GM23338 (cell line): ENCODE measurements around the gene DCT. TPM values are rescaled to one million over a fixed set of nuclear protein-coding genes. Genes with fewer than 3 reads are reported as not detected.

Experiments
- ATAC-seq: fragments of 200-7000 bp; cut with Tn5 transposase; 3 replicates; pipeline ENCODE4 v1.9.1; 2020
- DNase-seq: peaks from one replicate; pipeline ENCODE4 v3.0.0-alpha.2; 2015; ENCODE audit warnings: low spot score
- H2AFZ ChIP-seq: fragments of 200-600 bp; sonication (generic); 2 replicates; pipeline ENCODE4 v1.8.0; 2016; ENCODE audit warnings: antibody characterized with exemption, mild to moderate bottlenecking, moderate library complexity
- H3F3A ChIP-seq: fragments of 200-600 bp; sonication (generic); replicated peaks from 2 replicates; pipeline ENCODE4 v1.8.0; 2017; ENCODE audit warnings: antibody characterized with exemption, mixed run types, low read depth
- H3K27ac ChIP-seq: fragments of 200-600 bp; sonication (generic); 2 replicates; pipeline ENCODE4 v1.6.1; 2016; ENCODE audit warnings: low read depth
- H3K27me3 ChIP-seq: fragments of 200-600 bp; sonication (generic); 2 replicates; pipeline ENCODE4 v1.8.0; 2016; ENCODE audit warnings: mild to moderate bottlenecking, mixed run types, moderate library complexity; ENCODE audit not compliant: insufficient read depth
- H3K36me3 ChIP-seq: fragments of 200-600 bp; sonication (generic); 2 replicates; pipeline ENCODE4 v1.8.0; 2016; ENCODE audit warnings: mild to moderate bottlenecking; ENCODE audit not compliant: insufficient read depth
- H3K4me1 ChIP-seq: fragments of 200-600 bp; sonication (generic); 2 replicates; pipeline ENCODE4 v1.8.0; 2016; ENCODE audit warnings: mild to moderate bottlenecking, moderate library complexity; ENCODE audit not compliant: insufficient read depth
- H3K4me2 ChIP-seq: fragments of 200-600 bp; sonication (generic); 2 replicates; pipeline ENCODE4 v1.7.1; 2017; ENCODE audit warnings: mixed run types
- H3K4me3 ChIP-seq: fragments of 200-600 bp; sonication (generic); 2 replicates; pipeline ENCODE4 v1.6.1; 2016; ENCODE audit warnings: mixed run types
- H3K79me2 ChIP-seq: fragments of 200-600 bp; sonication (generic); replicated peaks from 2 replicates; pipeline ENCODE4 v1.8.0; 2017; ENCODE audit warnings: mild to moderate bottlenecking; ENCODE audit not compliant: insufficient read depth
- H3K9me2 ChIP-seq: fragments of 200-600 bp; sonication (generic); 2 replicates; pipeline ENCODE4 v1.8.0; 2017; ENCODE audit not compliant: insufficient read depth
- H4K20me1 ChIP-seq: fragments of 200-600 bp; sonication (generic); replicated peaks from 2 replicates; pipeline ENCODE4 v1.8.0; 2017; ENCODE audit warnings: mild to moderate bottlenecking; ENCODE audit not compliant: insufficient read depth
- H3K27ac Mint-ChIP-seq: 2 replicates; pipeline ENCODE4 v1.8.0; 2020; ENCODE audit warnings: inconsistent platforms, mild to moderate bottlenecking, moderate library complexity, mixed read lengths
- H3K27me3 Mint-ChIP-seq: 3 replicates; pipeline ENCODE4 v1.8.0; 2022; ENCODE audit warnings: low read depth, mild to moderate bottlenecking, moderate library complexity, mixed read lengths, inconsistent platforms; ENCODE audit not compliant: insufficient read depth, poor library complexity
- H3K36me3 Mint-ChIP-seq: 3 replicates; pipeline ENCODE4 v1.8.0; 2021; ENCODE audit warnings: low read depth, mild to moderate bottlenecking, inconsistent platforms, moderate library complexity, mixed read lengths
- H3K4me1 Mint-ChIP-seq: 3 replicates; pipeline ENCODE4 v1.8.0; 2020; ENCODE audit warnings: mild to moderate bottlenecking, inconsistent platforms, mixed read lengths
- H3K4me3 Mint-ChIP-seq: 3 replicates; pipeline ENCODE4 v1.8.0; 2021; ENCODE audit warnings: moderate library complexity, mild to moderate bottlenecking, inconsistent platforms, mixed read lengths
- H3K9me3 Mint-ChIP-seq: 3 replicates; pipeline ENCODE4 v1.8.0; 2020; ENCODE audit warnings: moderate library complexity, mild to moderate bottlenecking, inconsistent platforms, mixed read lengths
- CREB1 ChIP-seq: fragments of 250-450 bp; sonication (Bioruptor Pico); IDR thresholded peaks from 2 replicates; pipeline ENCODE4 v1.5.0; 2020; ENCODE audit warnings: low read depth, mild to moderate bottlenecking, moderate library complexity
- EZH2 ChIP-seq: fragments of 200-600 bp; sonication (generic); IDR thresholded peaks from one replicate; pipeline ENCODE4 v1.8.0; 2017; ENCODE audit warnings: antibody characterized with exemption, mild to moderate bottlenecking, low read depth; ENCODE audit not compliant: unreplicated experiment
- EZH2phosphoT487 ChIP-seq: fragments of 200-600 bp; sonication (generic); IDR thresholded peaks from one replicate; pipeline ENCODE4 v1.8.1; 2018; ENCODE audit warnings: antibody characterized with exemption; ENCODE audit not compliant: unreplicated experiment
- JUNB ChIP-seq: IDR thresholded peaks from one replicate; pipeline ENCODE4 v1.6.1; 2016; ENCODE audit warnings: antibody characterized with exemption; ENCODE audit not compliant: unreplicated experiment
- NANOG ChIP-seq: IDR thresholded peaks from 2 replicates; pipeline ENCODE4 v1.6.1; 2016; ENCODE audit warnings: antibody characterized with exemption, borderline replicate concordance
- POLR2AphosphoS5 ChIP-seq: IDR thresholded peaks from 2 replicates; pipeline ENCODE4 v1.6.1; 2016; ENCODE audit warnings: antibody characterized with exemption, low read depth
- REST ChIP-seq: IDR thresholded peaks from one replicate; pipeline ENCODE4 v1.6.1; 2018; ENCODE audit warnings: antibody characterized with exemption; ENCODE audit not compliant: unreplicated experiment
- STAT1 ChIP-seq: IDR thresholded peaks from one replicate; pipeline ENCODE4 v1.6.1; 2016; ENCODE audit warnings: antibody characterized with exemption; ENCODE audit not compliant: unreplicated experiment
- ZNF114 ChIP-seq: fragments of 250-450 bp; sonication (Bioruptor Pico); IDR thresholded peaks from 2 replicates; pipeline ENCODE4 v1.5.0; 2020; ENCODE audit warnings: mild to moderate bottlenecking, moderate library complexity
- ZNF331 ChIP-seq: fragments of 250-450 bp; sonication (Bioruptor Pico); IDR thresholded peaks from 2 replicates; pipeline ENCODE4 v1.5.0; 2020; ENCODE audit warnings: low read depth, mild to moderate bottlenecking, moderate library complexity
- polyA plus RNA-seq: library from polyadenylated mRNA; unstranded; fragments of >200 nt; fragmentation: Nextera tagmentation; extraction: Ambion mirVana; gene quantifications from 2 replicates; pipeline ENCODE4 v1.2.1, GENCODE V29; 2016
- total RNA-seq: library from RNA; depleted of rRNA; stranded (reverse); fragments of >200 nt; shearing (Covaris generic); gene quantifications from 2 replicates; pipeline ENCODE4 v1.2.3, GENCODE V29; 2014
- TF ChIP-seq, protein P1 (sequence below): IDR thresholded peaks from 2 replicates; pipeline ENCODE4 v1.6.1; 2016; ENCODE audit warnings: antibody characterized with exemption
- TF ChIP-seq, protein P2 (sequence below): fragments of 250-450 bp; sonication (Bioruptor Pico); IDR thresholded peaks from 2 replicates; pipeline ENCODE4 v1.5.0; 2020; ENCODE audit warnings: mild to moderate bottlenecking, moderate library complexity
- TF ChIP-seq, protein P3 (sequence below), 2 experiments: fragments of 200-600 bp in 1 of 2; sonication (generic) in 1 of 2; conservative IDR thresholded peaks; 2 replicates each; pipeline versions ENCODE4 v1.5.1 to v1.6.1; 2016 to 2017; ENCODE audit warnings: antibody characterized with exemption in 2 of 2, low read depth in 2 of 2, mild to moderate bottlenecking in 2 of 2, moderate library complexity in 1 of 2

DCT gene
- total and polyA plus RNA-seq, 2 experiments from 2014 or later = 0.14 TPM; not detected in 1

DNA sequence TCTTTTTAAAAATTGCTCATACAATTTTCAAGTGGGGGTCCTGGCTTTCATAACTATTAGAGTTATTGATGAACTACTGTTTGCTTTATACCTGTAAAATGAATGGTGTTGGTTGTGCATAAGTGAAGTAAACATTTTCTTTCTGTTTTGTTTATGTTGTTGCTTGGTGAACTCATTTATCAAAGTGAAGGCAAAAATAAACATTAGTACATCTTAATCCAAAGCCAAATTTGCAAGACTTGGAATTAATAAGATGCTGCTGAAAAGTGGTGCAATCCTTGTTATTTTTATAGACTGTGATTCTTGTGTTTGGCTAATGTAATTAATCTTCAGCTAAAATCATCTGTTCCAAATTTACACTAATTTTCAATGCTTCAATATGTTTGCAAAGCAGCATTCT is 24.4 kb upstream of the DCT start:
- Histone ChIP-seq H4K20me1 (no peaks in the 10 kb centered on the region), H3K79me2 (no peaks in the 10 kb centered on the region), H3K36me3 (no peaks in the 10 kb centered on the region), H3K27ac (no peak overlapping the region), H3F3A (no peaks in the 10 kb centered on the region), H3K4me1 (no peaks in the 10 kb centered on the region), H3K4me2 (no peak overlapping the region), H3K4me3 (no peak overlapping the region), H3K27me3 (no peaks in the 10 kb centered on the region), H2AFZ (no peak overlapping the region), H3K9me2 (0 out of 2 replicates have a peak, but pooled peaks cover 3% of the 10 kb centered on the region)
- Mint-ChIP-seq H3K27me3 (peaks cover 1% of the 10 kb centered on the region), H3K4me3 (no peak overlapping the region), H3K36me3 (no peaks in the 10 kb centered on the region), H3K9me3 (0 out of 3 replicates have a peak, but pooled peaks cover 3% of the 10 kb centered on the region), H3K27ac (no peak overlapping the region), H3K4me1 (no peaks in the 10 kb centered on the region)
- TF ChIP-seq ZNF114 (CRISPR knock-in tag) (no peak), POLR2AphosphoS5 (no peak), ZNF331 (CRISPR knock-in tag) (no peak), NANOG (no peak), JUNB (no peak), EZH2 (no peak), EZH2phosphoT487 (no peak), REST (no peak), CREB1 (no peak), STAT1 (no peak)
- TF ChIP-seq, protein P1, sequence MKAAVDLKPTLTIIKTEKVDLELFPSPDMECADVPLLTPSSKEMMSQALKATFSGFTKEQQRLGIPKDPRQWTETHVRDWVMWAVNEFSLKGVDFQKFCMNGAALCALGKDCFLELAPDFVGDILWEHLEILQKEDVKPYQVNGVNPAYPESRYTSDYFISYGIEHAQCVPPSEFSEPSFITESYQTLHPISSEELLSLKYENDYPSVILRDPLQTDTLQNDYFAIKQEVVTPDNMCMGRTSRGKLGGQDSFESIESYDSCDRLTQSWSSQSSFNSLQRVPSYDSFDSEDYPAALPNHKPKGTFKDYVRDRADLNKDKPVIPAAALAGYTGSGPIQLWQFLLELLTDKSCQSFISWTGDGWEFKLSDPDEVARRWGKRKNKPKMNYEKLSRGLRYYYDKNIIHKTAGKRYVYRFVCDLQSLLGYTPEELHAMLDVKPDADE = no peak
- TF ChIP-seq, protein P2, sequence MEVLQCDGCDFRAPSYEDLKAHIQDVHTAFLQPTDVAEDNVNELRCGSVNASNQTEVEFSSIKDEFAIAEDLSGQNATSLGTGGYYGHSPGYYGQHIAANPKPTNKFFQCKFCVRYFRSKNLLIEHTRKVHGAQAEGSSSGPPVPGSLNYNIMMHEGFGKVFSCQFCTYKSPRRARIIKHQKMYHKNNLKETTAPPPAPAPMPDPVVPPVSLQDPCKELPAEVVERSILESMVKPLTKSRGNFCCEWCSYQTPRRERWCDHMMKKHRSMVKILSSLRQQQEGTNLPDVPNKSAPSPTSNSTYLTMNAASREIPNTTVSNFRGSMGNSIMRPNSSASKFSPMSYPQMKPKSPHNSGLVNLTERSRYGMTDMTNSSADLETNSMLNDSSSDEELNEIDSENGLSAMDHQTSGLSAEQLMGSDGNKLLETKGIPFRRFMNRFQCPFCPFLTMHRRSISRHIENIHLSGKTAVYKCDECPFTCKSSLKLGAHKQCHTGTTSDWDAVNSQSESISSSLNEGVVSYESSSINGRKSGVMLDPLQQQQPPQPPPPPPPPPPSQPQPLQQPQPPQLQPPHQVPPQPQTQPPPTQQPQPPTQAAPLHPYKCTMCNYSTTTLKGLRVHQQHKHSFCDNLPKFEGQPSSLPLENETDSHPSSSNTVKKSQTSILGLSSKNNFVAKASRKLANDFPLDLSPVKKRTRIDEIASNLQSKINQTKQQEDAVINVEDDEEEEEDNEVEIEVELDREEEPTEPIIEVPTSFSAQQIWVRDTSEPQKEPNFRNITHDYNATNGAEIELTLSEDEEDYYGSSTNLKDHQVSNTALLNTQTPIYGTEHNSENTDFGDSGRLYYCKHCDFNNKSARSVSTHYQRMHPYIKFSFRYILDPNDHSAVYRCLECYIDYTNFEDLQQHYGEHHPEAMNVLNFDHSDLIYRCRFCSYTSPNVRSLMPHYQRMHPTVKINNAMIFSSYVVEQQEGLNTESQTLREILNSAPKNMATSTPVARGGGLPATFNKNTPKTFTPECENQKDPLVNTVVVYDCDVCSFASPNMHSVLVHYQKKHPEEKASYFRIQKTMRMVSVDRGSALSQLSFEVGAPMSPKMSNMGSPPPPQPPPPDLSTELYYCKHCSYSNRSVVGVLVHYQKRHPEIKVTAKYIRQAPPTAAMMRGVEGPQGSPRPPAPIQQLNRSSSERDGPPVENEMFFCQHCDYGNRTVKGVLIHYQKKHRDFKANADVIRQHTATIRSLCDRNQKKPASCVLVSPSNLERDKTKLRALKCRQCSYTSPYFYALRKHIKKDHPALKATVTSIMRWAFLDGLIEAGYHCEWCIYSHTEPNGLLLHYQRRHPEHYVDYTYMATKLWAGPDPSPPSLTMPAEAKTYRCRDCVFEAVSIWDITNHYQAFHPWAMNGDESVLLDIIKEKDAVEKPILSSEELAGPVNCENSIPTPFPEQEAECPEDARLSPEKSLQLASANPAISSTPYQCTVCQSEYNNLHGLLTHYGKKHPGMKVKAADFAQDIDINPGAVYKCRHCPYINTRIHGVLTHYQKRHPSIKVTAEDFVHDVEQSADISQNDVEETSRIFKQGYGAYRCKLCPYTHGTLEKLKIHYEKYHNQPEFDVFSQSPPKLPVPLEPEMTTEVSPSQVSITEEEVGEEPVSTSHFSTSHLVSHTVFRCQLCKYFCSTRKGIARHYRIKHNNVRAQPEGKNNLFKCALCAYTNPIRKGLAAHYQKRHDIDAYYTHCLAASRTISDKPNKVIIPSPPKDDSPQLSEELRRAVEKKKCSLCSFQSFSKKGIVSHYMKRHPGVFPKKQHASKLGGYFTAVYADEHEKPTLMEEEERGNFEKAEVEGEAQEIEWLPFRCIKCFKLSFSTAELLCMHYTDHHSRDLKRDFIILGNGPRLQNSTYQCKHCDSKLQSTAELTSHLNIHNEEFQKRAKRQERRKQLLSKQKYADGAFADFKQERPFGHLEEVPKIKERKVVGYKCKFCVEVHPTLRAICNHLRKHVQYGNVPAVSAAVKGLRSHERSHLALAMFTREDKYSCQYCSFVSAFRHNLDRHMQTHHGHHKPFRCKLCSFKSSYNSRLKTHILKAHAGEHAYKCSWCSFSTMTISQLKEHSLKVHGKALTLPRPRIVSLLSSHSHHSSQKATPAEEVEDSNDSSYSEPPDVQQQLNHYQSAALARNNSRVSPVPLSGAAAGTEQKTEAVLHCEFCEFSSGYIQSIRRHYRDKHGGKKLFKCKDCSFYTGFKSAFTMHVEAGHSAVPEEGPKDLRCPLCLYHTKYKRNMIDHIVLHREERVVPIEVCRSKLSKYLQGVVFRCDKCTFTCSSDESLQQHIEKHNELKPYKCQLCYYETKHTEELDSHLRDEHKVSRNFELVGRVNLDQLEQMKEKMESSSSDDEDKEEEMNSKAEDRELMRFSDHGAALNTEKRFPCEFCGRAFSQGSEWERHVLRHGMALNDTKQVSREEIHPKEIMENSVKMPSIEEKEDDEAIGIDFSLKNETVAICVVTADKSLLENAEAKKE (CRISPR knock-in tag) = no peak
- TF ChIP-seq, protein P3, sequence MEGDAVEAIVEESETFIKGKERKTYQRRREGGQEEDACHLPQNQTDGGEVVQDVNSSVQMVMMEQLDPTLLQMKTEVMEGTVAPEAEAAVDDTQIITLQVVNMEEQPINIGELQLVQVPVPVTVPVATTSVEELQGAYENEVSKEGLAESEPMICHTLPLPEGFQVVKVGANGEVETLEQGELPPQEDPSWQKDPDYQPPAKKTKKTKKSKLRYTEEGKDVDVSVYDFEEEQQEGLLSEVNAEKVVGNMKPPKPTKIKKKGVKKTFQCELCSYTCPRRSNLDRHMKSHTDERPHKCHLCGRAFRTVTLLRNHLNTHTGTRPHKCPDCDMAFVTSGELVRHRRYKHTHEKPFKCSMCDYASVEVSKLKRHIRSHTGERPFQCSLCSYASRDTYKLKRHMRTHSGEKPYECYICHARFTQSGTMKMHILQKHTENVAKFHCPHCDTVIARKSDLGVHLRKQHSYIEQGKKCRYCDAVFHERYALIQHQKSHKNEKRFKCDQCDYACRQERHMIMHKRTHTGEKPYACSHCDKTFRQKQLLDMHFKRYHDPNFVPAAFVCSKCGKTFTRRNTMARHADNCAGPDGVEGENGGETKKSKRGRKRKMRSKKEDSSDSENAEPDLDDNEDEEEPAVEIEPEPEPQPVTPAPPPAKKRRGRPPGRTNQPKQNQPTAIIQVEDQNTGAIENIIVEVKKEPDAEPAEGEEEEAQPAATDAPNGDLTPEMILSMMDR (conservative IDR thresholded peaks at IDR 0.05; ENCODE audit: low read depth in 2 of 2) = no peak
- ATAC-seq (no peak), DNase-seq (no peak)
